ENCODE results near the gene PILRA.
"Not testable (repeated sequence)": the region's sequence is repeated elsewhere in the genome, so short reads cannot be mapped to it uniquely, and the experiment has no call there.

PILRA gene
- total RNA-seq: 44.8 to 87.6 (median 76.0) reads per million in 17 experiments

- DNase-seq: peak; percentile 78 to 88 (median 86)
Measured at GRCh38 chr7:100373261-100373831, at the start of gene PILRA. TSS of gene PILRA (plus strand) at chr7:100373487. CDS start at chr7:100373657, 170 bp downstream.

- not testable (repeated sequence) for DNase-seq
Measured at GRCh38 chr7:100324194-100324593, 49.1 kb upstream of the PILRA start.

- DNase-seq: not testable (repeated sequence)
Measured at GRCh38 chr7:100325671-100326070, 47.6 kb upstream of the PILRA start.

GRCh38 chr7:100326914-100327313 lies 46.4 kb upstream of the PILRA start:
- not testable (repeated sequence) for DNase-seq

GRCh38 chr7:100335566-100336466 lies 37.5 kb upstream of the PILRA start:
- DNase-seq: peak; percentile 93 to 95 (median 94)

- DNase-seq: not testable (repeated sequence)
Measured at GRCh38 chr7:100338083-100338696, 35.1 kb upstream of the PILRA start.

- DNase-seq: not testable (repeated sequence)
Measured at GRCh38 chr7:100341286-100341685, 32.0 kb upstream of the PILRA start.

- no peak for DNase-seq
Measured at GRCh38 chr7:100342765-100343164, 30.5 kb upstream of the PILRA start.

- not testable (repeated sequence) for DNase-seq
Measured at GRCh38 chr7:100344124-100344559, 29.1 kb upstream of the PILRA start.

GRCh38 chr7:100344560-100345287 lies 28.6 kb upstream of the PILRA start:
- DNase-seq: peak; percentile 40 to 72 (median 60)

GRCh38 chr7:100345288-100345672 lies 28.0 kb upstream of the PILRA start:
- DNase-seq: peak; percentile 54 to 78 (median 63)

- DNase-seq: no peak
Measured at GRCh38 chr7:100346921-100347320, 26.4 kb upstream of the PILRA start.

GRCh38 chr7:100348805-100349204 lies 24.5 kb upstream of the PILRA start:
- no peak for DNase-seq

- DNase-seq: no peak
Measured at GRCh38 chr7:100349757-100350156, 23.5 kb upstream of the PILRA start.

GRCh38 chr7:100351657-100352058 lies 21.6 kb upstream of the PILRA start:
- DNase-seq: no peak

- DNase-seq: not testable (repeated sequence)
Measured at GRCh38 chr7:100352230-100352781, 21.0 kb upstream of the PILRA start.

GRCh38 chr7:100352984-100353684 lies 20.2 kb upstream of the PILRA start:
- no peak for DNase-seq

- no peak for DNase-seq
Measured at GRCh38 chr7:100353685-100354330, 19.5 kb upstream of the PILRA start.

GRCh38 chr7:100356416-100357068 lies 16.7 kb upstream of the PILRA start:
- DNase-seq: no peak

GRCh38 chr7:100357131-100357561 lies 16.1 kb upstream of the PILRA start:
- no peak for DNase-seq

Data from suppressor macrophage (primary cell).